Heart left ventricle (tissue), 16 donors: ENCODE results near the gene CXorf58. TPM values are rescaled to one million over a fixed set of nuclear protein-coding genes. Genes with fewer than 3 reads are reported as not detected.
"Not testable (repeated sequence)": the region's sequence is repeated elsewhere in the genome, so short reads cannot be mapped to it uniquely, and the experiment has no call there.

Experiments used
- ATAC-seq, 4 donors: fragments of 200-7000 bp; cut with Tn5 transposase; one replicate each; pipeline ENCODE4 v1.9.1; 2020 to 2022; ENCODE audit warnings: moderate library complexity in 4 of 4, mild to moderate bottlenecking in 3 of 4, moderate number of reproducible peaks in 1 of 4
- DNase-seq, 5 donors: peaks; one replicate each; pipeline ENCODE4 v3.0.0-alpha.2; 2020
- H3K27ac ChIP-seq, 12 donors: fragments of 200-600 bp; sonication (generic) in 4 of 12; one replicate each; pipeline versions ENCODE4 v1.5.0 to v1.8.0; 2016 to 2022; ENCODE audit warnings: mild to moderate bottlenecking in 2 of 12
- H3K27me3 ChIP-seq, 9 donors: fragments of 200-600 bp; sonication (generic) in 2 of 9; one replicate each; pipeline versions ENCODE4 v1.5.1 to v1.8.0; 2016 to 2022; ENCODE audit warnings: mild to moderate bottlenecking in 3 of 9
- H3K36me3 ChIP-seq, 9 donors: fragments of 200-600 bp; sonication (generic) in 2 of 9; one replicate each; pipeline versions ENCODE4 v1.5.0 to v1.8.0; 2018 to 2022; ENCODE audit warnings: mild to moderate bottlenecking in 2 of 9
- H3K4me1 ChIP-seq, 12 donors: fragments of 200-600 bp; sonication (generic) in 4 of 12; one replicate each; pipeline versions ENCODE4 v1.5.0 to v1.8.0; 2016 to 2022; ENCODE audit warnings: mild to moderate bottlenecking in 3 of 12
- H3K4me3 ChIP-seq, 12 donors: fragments of 200-600 bp; sonication (generic) in 4 of 12; one replicate each; pipeline versions ENCODE4 v1.5.0 to v1.8.0; 2017 to 2022; ENCODE audit warnings: mild to moderate bottlenecking in 9 of 12, moderate library complexity in 4 of 12
- H3K9me3 ChIP-seq, 12 donors: fragments of 200-600 bp; sonication (generic) in 4 of 12; one replicate each; pipeline versions ENCODE4 v1.5.0 to v1.8.0; 2016 to 2022; ENCODE audit warnings: mild to moderate bottlenecking in 1 of 12
- POLR2A ChIP-seq, 2 donors: fragments of 450-650 bp; IDR thresholded peaks; one replicate each; pipeline ENCODE4 v1.6.1; 2017; ENCODE audit warnings: antibody characterized with exemption in 2 of 2, mild to moderate bottlenecking in 2 of 2, moderate library complexity in 2 of 2
- WGBS, 4 donors: extraction: QIAGEN DNeasy Blood & Tissue Kit in 2 of 4; methylation state at CpG; one replicate each; pipeline versions ENCODE4 v1.1.5 to v1.1.7; 2013 to 2018; 5-methylcytosine and 5-hydroxymethylcytosine counted together
- intact Hi-C, 10 donors: fragments of 100-400 bp; cut with DNase I; formaldehyde crosslinking; loops; one replicate each; pipeline versions ENCODE4 v1.11.1 to v1.14.2; 2022
- polyA plus RNA-seq, 2 donors: library from polyadenylated mRNA; stranded (reverse); fragments of 200-250 nt; gene quantifications; one replicate each; pipeline ENCODE4 v1.2.3, GENCODE V29; 2013
- total RNA-seq, 9 donors: library from RNA; depleted of rRNA in 2 of 9; stranded (reverse); fragments of >200 nt in 2 of 9; fragmentation: NEBNext Ultra II Directional in 3 of 9; extraction: Animal tissue kit (Norgen Biotek cat#: 25700) in 3 of 9; gene quantifications; one replicate each; pipeline versions ENCODE4 v1.1.0 to v1.2.4, GENCODE V29; 2016 to 2023
- TF ChIP-seq, protein P1 (sequence below), 12 donors: fragments of 200-600 bp; sonication (generic) in 4 of 12; IDR thresholded peaks; one replicate each; pipeline versions ENCODE4 v1.5.0 to v1.8.0; 2018 to 2022; ENCODE audit warnings: antibody characterized with exemption in 12 of 12, mild to moderate bottlenecking in 5 of 12
- donor health status: ischemic (EF 13 %, LVEDD 7.1; RV severe dilation, severe dysfunction).
- donor health status: healthy with polysubstance abuse.
- donor health status: DM: no; HTN: yes; CAD: no.
- donor health status: DM: no; HTN: no; CAD: no.
- donor health status: ischemic (EF 25% LVEDD 6.9; RV normal size, moderate dysfunction).
- donor health status: ischemic (EF 25% LVEDD 5.7; RV mildly dilated, moderate dysfunction).
- donor health status: healthy.
- donor health status: DM: yes; HTN: yes; CAD: no.
- donor health status: ischemic (EF 35%, LVEDD 5.7; RV mildly dilated, moderate dysfunction).
- donor health status: nonischemic (EF 11% LVEDD 7.7; RV severe dilation, severe dysfunction).
- donor health status: DM: yes; HTN: yes; CAD: no.
- donor health status: PGD.
- donor health status: ischemic (EF 29% LVEDD 5.4; RV normal size, mild dysfunction).
- donor health status: nonischemic (EF 23%, LVEDD 6.1; RV moderate dilation, normal function).

CXorf58 gene
- total and polyA plus RNA-seq, 11 donors, result 0.10 to 0.30 (median 0.21) TPM; not detected in 5

DNA sequence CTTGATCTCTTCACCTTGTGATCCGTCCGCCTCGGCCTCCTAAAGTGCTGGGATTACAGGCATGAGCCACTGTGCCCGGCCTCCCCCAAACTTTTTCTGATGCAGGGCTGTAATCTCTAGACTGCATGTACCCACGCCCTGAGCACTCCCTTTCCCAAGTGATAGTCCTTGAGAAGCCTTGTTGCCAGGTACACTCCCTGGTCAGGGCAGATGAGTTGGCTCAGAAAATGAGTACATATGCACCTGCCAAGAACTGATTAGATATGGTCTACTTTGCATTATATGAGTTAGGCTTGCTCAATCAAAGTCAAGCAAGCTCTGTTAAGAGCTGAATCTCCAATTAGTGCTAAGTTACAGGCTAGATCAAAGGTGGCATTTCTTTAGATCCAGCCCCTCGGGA lies 20.4 kb upstream of the CXorf58 start:
- no peak overlapping the region for H3K27ac ChIP-seq
- intact Hi-C loops, result no loop called here
- no peaks in the 10 kb centered on the region for H3K9me3 ChIP-seq
- H3K4me1 ChIP-seq, result peaks cover 0 to 10% (median 0%) of the 10 kb centered on the region in 12 donors
- H3K36me3 ChIP-seq, result no peaks in the 10 kb centered on the region
- no peak for ATAC-seq
- H3K4me3 ChIP-seq, result no peak overlapping the region
- no peak for TF ChIP-seq POLR2A (IDR thresholded peaks at IDR 0.05)
- TF ChIP-seq, protein P1, sequence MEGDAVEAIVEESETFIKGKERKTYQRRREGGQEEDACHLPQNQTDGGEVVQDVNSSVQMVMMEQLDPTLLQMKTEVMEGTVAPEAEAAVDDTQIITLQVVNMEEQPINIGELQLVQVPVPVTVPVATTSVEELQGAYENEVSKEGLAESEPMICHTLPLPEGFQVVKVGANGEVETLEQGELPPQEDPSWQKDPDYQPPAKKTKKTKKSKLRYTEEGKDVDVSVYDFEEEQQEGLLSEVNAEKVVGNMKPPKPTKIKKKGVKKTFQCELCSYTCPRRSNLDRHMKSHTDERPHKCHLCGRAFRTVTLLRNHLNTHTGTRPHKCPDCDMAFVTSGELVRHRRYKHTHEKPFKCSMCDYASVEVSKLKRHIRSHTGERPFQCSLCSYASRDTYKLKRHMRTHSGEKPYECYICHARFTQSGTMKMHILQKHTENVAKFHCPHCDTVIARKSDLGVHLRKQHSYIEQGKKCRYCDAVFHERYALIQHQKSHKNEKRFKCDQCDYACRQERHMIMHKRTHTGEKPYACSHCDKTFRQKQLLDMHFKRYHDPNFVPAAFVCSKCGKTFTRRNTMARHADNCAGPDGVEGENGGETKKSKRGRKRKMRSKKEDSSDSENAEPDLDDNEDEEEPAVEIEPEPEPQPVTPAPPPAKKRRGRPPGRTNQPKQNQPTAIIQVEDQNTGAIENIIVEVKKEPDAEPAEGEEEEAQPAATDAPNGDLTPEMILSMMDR (IDR thresholded peaks at IDR 0.05), result no peak
- H3K27me3 ChIP-seq, result no peaks in the 10 kb centered on the region
- no peak for DNase-seq
- 90 to 93% (median 91%) methylated on average over 6 of the region's 6 CpGs for WGBS, 4 donors

DNA sequence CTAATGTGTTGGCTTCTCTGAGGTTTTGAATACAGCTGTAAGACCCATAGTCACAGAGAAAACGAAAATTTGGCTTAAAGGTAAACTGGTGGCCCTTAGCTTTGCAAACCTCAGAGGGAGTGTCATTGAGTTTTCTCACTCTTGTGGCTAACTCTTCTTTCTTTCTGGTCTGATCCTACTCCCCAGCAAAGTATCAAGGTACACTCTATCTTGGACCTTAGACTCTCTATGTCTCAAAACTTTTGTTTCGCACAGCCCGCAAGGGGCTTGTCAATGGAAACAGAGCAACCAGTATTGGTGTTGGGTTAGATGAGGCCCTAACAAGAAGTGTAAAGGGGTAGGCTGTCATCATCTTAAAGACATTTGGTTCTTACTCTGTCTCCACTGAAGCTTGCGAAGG lies 19.9 kb upstream of the CXorf58 start:
- Histone ChIP-seq H3K27ac (no peak overlapping the region), H3K36me3 (no peaks in the 10 kb centered on the region), H3K4me1 (peaks cover 0 to 10% (median 0%) of the 10 kb centered on the region in 12 donors), H3K27me3 (no peaks in the 10 kb centered on the region), H3K4me3 (no peak overlapping the region), H3K9me3 (no peaks in the 10 kb centered on the region)
- ATAC-seq, result no peak
- intact Hi-C loops, result no loop called here
- 83 to 98% (median 93%) methylated on average over 4 of the region's 4 CpGs for WGBS, 4 donors
- DNase-seq, result no peak
- TF ChIP-seq, protein P1 (IDR thresholded peaks at IDR 0.05), result no peak
- no peak for TF ChIP-seq POLR2A (IDR thresholded peaks at IDR 0.05)

DNA sequence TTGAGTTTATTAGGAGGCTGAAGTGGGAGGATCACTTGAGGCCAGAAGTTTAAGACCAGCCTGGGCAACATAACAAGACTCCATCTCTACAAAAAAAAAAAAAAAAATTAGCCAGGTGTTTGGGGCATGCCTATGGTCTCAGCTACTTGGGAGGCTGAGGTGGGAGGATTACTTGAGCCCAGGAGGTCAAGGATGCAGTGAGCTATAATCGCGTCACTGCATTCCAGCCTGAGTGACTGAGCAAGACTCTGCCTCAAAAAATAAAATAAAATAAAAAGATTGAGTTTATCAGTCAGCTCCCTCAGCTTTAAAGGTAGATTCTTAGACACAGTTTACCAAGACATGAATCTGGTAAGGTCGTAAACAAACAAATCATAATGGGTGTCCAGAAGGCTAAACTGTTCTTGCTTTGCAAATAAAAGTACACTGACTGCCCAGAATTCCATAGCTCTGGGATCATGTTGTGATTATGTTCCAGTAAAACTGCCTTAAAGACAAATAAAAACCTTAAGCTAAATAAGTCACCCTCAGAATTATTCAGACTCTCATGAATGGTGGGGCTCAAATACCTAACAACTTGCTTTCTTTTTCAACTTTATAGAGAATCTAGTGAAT lies 18.8 kb upstream of the CXorf58 start:
- intact Hi-C loops, result no loop called here
- no peaks in the 10 kb centered on the region for H3K27me3 ChIP-seq
- peaks cover 0 to 5% (median 0%) of the 10 kb centered on the region in 12 donors for H3K4me1 ChIP-seq
- ATAC-seq (no peak), DNase-seq (no peak)
- no peaks in the 10 kb centered on the region for H3K36me3 ChIP-seq
- H3K4me3 ChIP-seq, result no peak overlapping the region
- H3K27ac ChIP-seq, result no peak overlapping the region
- TF ChIP-seq, protein P1 (IDR thresholded peaks at IDR 0.05), result no peak
- TF ChIP-seq POLR2A (IDR thresholded peaks at IDR 0.05), result no peak
- H3K9me3 ChIP-seq, result no peaks in the 10 kb centered on the region
- 83 to 99% (median 86%) methylated on average over 3 of the region's 3 CpGs for WGBS, 4 donors

DNA sequence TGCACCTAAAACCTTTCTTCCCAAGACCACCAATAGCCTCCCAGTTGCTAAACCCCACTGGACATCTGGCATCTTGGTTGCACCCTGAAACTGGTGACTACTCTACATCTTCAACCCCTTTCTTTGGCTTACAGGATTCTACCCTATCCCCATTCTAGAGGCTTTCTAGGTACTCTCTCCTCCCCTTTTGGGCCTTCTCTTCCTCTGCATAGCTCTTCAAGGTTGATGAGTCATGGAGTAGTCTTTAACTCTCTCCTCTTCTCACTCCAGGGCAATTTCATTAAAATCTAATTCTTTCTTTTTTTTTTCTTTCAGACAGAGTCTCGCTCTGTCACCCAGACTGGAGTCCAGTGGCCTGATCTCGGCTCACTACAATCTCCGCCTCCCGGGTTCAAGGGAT lies 16.9 kb upstream of the CXorf58 start:
- TF ChIP-seq, protein P1 (IDR thresholded peaks at IDR 0.05), result no peak
- TF ChIP-seq POLR2A (IDR thresholded peaks at IDR 0.05), result no peak
- Histone ChIP-seq H3K27ac (no peak overlapping the region), H3K4me3 (no peak overlapping the region), H3K27me3 (peaks cover 0 to 4% (median 0%) of the 10 kb centered on the region in 9 donors), H3K4me1 (no peaks in the 10 kb centered on the region), H3K9me3 (no peaks in the 10 kb centered on the region), H3K36me3 (no peaks in the 10 kb centered on the region)
- DNase-seq, result no peak
- no peak for ATAC-seq
- 91 to 99% (median 97%) methylated on average over 4 of the region's 4 CpGs for WGBS, 4 donors
- intact Hi-C loops, result no loop called here

DNA sequence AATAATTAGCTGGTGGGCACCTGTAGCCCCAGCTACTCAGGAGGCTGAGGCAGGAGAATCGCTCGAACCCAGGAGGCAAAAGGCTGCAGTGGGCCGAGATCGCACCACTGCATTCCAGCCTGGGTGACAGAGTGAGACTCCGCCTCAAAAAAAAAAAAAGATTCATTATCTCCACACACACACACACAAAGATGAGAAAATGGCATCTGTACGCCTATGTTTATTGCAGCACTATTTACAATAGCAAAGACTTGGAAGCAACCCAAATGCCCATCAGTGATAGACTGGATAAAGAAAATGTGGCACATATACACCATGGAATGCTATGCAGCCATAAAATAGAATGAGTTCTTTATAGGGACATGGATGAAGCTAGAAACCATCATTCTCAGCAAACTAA lies 12.8 kb upstream of the CXorf58 start:
- ATAC-seq, H3K27ac ChIP-seq, H3K4me3 ChIP-seq, H3K27me3 ChIP-seq, H3K9me3 ChIP-seq, DNase-seq, intact Hi-C loops, H3K36me3 ChIP-seq: not testable (repeated sequence)
- peaks cover 0 to 23% (median 4%) of the 10 kb centered on the region in 12 donors for H3K4me1 ChIP-seq
- 87 to 98% (median 94%) methylated on average over 6 of the region's 6 CpGs for WGBS, 4 donors

DNA sequence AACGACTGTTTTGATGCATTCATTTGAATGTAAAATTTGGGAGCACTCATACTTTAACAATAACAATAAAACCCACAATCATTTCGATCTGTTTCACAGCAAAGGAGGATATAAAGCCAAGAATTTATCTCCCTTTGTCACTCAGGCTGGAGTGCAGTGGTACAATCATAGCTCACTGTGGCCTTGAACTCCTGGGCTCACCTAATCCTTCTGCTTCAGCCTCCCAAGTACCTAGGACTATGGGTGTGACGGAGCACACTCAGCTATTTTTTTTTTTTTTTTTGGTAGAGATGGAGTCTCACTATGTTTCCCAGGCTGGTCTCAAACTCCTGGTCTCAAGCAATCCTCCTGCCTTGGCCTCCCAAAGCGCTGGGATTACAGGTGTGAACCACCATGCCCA lies 11.3 kb upstream of the CXorf58 start:
- H3K27ac ChIP-seq, H3K36me3 ChIP-seq, DNase-seq, ATAC-seq, intact Hi-C loops, H3K9me3 ChIP-seq, H3K27me3 ChIP-seq, H3K4me3 ChIP-seq: not testable (repeated sequence)
- peaks cover 0 to 37% (median 10%) of the 10 kb centered on the region in 12 donors for H3K4me1 ChIP-seq
- WGBS, 4 donors, result 59 to 94% (median 77%) methylated on average over 4 of the region's 4 CpGs
